SH-SY5Y (cell line): ENCODE measurements around the gene TMEM164.

ENCODE experiments used
- GATA2 ChIP-seq: IDR thresholded peaks from 2 replicates; pipeline ENCODE4 v1.6.1; 2011; ENCODE audit warnings: mild to moderate bottlenecking, low read depth, low read length
- GATA3 ChIP-seq: IDR thresholded peaks from 2 replicates; pipeline ENCODE4 v1.6.1; 2011; ENCODE audit warnings: low read depth, mild to moderate bottlenecking, low read length, moderate library complexity

GRCh38 chrX:110211340-110211739 is 208.4 kb downstream of the TMEM164 start:
- TF ChIP-seq GATA3 (no peak), GATA2 (no peak)
